IgD-negative memory B cell (primary cell): ENCODE measurements around the gene ELP5. TPM values are rescaled to one million over a fixed set of nuclear protein-coding genes. Genes with fewer than 3 reads are reported as not detected.
A peak's percentile ranks its signal among the peaks of the same experiment; 100 is the strongest.

Experiments used
- H3K27ac Mint-ChIP-seq, 3 donors: one replicate each; pipeline ENCODE4 v1.8.0; 2020 to 2022; ENCODE audit warnings: mild to moderate bottlenecking in 3 of 3, mixed read lengths in 3 of 3, moderate library complexity in 1 of 3
- H3K27me3 Mint-ChIP-seq: one replicate; pipeline ENCODE4 v1.8.0; 2021; ENCODE audit warnings: mixed read lengths
- H3K36me3 Mint-ChIP-seq: one replicate; pipeline ENCODE4 v1.8.0; 2020; ENCODE audit warnings: mild to moderate bottlenecking, mixed read lengths
- H3K4me1 Mint-ChIP-seq, 3 donors: one replicate each; pipeline ENCODE4 v1.8.0; 2020 to 2022; ENCODE audit warnings: mixed read lengths in 3 of 3, mild to moderate bottlenecking in 1 of 3
- H3K4me3 Mint-ChIP-seq, 4 donors: one replicate each; pipeline ENCODE4 v1.8.0; 2020 to 2022; ENCODE audit warnings: mild to moderate bottlenecking in 4 of 4, mixed read lengths in 4 of 4, moderate library complexity in 3 of 4
- H3K9me3 Mint-ChIP-seq, 3 donors: one replicate each; pipeline ENCODE4 v1.8.0; 2020 to 2021; ENCODE audit warnings: mixed read lengths in 3 of 3, mild to moderate bottlenecking in 1 of 3
- polyA plus RNA-seq: library from polyadenylated mRNA; unstranded; fragments of 300-500 nt; fragmentation: Illumina TruSeq; gene quantifications from one replicate; pipeline ENCODE4 v1.2.3, GENCODE V29; 2021

Gene ELP5, protein sequence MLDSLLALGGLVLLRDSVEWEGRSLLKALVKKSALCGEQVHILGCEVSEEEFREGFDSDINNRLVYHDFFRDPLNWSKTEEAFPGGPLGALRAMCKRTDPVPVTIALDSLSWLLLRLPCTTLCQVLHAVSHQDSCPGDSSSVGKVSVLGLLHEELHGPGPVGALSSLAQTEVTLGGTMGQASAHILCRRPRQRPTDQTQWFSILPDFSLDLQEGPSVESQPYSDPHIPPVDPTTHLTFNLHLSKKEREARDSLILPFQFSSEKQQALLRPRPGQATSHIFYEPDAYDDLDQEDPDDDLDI
- 86.8 TPM for polyA plus RNA-seq

DNA sequence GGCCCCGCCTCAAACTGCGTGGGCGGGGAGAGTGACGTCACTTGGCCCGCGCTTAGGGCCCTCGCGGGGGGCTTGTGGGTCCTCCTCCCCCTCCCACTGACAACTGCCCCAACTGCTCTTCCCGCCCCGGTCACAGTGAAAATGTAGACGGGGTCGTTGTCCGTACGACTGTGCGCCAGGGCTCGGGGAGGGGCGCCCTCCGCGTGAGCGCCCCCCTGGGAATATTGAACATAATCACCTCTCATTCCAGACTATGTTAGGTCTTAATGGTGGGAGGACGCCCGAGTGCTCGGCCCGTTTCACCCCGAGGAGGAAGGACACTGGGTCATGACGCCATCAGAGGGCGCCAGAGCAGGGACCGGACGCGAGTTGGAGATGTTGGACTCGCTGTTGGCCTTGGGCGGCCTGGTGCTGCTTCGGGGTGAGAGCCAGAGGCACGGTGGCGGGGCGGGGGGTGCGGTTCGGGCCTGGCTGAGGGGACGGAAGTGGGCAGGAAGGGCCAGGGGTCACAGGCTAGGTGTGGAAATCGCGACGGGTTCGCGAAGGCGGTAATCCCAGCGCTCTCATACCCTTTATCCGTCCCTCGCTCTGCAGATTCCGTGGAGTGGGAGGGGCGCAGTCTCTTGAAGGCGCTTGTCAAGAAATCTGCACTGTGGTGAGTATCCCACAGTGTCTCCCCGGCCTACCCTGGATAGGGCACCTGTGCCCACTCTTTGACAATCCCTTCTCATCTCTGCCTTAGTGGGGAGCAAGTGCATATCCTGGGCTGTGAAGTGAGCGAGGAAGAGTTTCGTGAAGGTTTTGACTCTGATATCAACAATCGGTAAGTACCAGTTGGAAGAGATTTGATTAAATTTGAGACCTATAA, at the start of gene ELP5:
TSS of gene ELP5 (plus strand) at position 40 of the 868 bp plus-strand sequence. CDS start at position 376, 336 bp downstream.
- H3K36me3 Mint-ChIP-seq: peaks cover 2% of the 10 kb centered on the region
- H3K27ac Mint-ChIP-seq: peak within 1 kb of the TSS; percentile 99 to 100 (median 99)
- peaks cover 3% of the 10 kb centered on the region for H3K27me3 Mint-ChIP-seq
- peak within 1 kb of the TSS; percentile 95 to 99 (median 96) for H3K4me3 Mint-ChIP-seq
- peaks cover 27 to 31% (median 29%) of the 10 kb centered on the region in 3 donors for H3K4me1 Mint-ChIP-seq
- no peaks in the 10 kb centered on the region for H3K9me3 Mint-ChIP-seq

DNA sequence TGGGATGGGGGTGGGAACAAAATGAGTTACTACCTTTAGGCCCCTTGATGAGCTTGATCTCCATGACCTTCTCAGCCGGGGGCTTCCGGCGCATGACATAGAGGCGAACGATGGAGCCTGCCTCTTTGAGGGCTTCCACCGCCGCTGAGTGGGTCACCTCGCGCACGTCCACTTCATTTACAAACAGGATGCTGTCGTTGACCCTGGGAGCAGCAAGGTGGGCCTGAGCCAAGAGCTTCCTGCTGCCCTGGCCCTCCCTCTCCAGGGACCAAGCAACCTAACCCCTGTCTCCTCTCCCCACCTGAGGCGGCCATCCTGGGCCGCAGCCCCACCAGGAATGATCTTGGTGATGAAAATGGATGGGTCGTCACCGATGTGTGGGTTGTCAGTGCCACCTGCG, 48.6 kb upstream of the ELP5 start:
- H3K27ac Mint-ChIP-seq: peak overlapping the region; percentile 46 to 95 (median 94)
- peaks cover 17 to 18% (median 18%) of the 10 kb centered on the region in 3 donors for H3K4me1 Mint-ChIP-seq
- no peaks in the 10 kb centered on the region for H3K9me3 Mint-ChIP-seq
- H3K27me3 Mint-ChIP-seq: no peaks in the 10 kb centered on the region
- H3K36me3 Mint-ChIP-seq: peaks cover 2% of the 10 kb centered on the region
- H3K4me3 Mint-ChIP-seq: peak overlapping the region in 3 of 4 donors; percentile 3 to 39 (median 16)

DNA sequence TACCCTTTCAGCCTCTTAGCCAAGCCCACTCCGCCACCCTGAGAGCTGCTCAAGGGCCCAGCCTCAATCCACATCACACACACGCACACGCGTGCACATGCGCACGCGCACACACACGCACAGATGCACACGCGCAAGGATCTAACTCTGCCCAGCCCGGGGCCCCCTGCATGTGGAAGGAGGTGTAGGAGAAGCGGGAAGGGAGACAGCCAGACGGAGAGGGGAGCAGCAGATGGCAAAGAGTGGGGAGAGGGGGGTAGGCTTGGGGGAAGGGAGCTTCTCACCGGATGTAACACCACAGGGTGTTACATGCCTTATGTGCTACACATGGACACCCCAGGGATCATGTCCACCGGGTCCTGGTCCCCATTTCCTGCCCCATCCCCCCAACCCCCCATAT, 47.7 kb upstream of the ELP5 start:
- Mint-ChIP-seq H3K27me3 (no peaks in the 10 kb centered on the region), H3K4me1 (peaks cover 17 to 18% (median 18%) of the 10 kb centered on the region in 3 donors), H3K9me3 (no peaks in the 10 kb centered on the region), H3K36me3 (peaks cover 2% of the 10 kb centered on the region), H3K4me3 (peak overlapping the region; percentile 84 to 97 (median 90)), H3K27ac (peak overlapping the region; percentile 92 to 98 (median 98))

DNA sequence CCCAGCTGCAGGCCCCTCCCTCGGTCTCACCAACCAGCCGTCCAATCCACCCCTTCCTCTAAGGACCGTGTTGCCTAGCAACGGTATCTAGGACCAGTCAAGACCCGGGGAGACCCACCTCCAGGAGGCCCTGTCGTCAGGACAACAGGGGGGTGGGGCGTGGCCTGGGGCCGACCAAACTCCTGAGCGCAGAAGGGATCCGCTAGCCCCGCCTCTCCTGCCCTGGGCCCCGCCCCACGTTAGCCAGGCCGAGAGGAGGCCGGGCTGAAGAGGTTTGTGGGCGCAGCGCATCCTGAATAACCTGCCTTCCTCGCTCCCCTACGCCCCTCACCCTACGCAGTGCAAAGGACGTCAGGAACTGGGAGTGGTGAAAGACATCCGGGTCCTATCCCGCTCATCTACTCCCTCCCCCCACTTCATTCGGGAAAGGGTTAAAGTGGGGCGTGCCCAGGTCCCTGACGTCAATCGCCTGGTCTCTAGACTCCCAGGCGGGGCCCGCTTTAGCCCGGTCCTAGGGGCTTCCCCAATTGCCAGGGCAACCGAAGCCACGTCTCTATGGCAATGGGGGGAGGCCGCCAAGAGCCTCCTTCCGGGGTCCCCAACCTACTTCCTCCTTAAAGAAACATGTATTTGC, 47.1 kb upstream of the ELP5 start:
- Mint-ChIP-seq H3K9me3 (no peaks in the 10 kb centered on the region), H3K27ac (peak overlapping the region; percentile 92 to 98 (median 98)), H3K4me1 (peaks cover 17 to 18% (median 18%) of the 10 kb centered on the region in 3 donors), H3K4me3 (peak overlapping the region; percentile 84 to 97 (median 90)), H3K36me3 (peaks cover 2% of the 10 kb centered on the region), H3K27me3 (no peaks in the 10 kb centered on the region)

DNA sequence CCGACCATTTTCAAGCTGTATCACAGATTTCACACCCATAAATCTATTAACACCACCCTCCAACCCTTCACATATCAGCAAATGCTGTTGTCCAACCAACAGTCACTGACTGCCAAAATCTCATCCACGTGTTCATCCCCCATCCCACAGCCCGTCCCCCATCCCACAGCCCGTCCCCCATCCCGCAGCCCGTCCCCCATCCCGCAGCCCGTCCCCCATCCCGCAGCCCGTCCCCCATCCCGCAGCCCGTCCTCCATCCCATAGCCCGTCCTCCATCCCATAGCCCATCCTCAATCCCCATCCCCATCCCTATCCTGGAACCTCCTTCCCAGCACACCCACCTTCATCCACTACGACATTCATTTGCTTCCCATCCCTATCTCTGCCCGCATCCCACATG, 46.5 kb upstream of the ELP5 start:
- H3K36me3 Mint-ChIP-seq: peaks cover 2% of the 10 kb centered on the region
- H3K27me3 Mint-ChIP-seq: no peaks in the 10 kb centered on the region
- H3K27ac Mint-ChIP-seq: peak overlapping the region; percentile 92 to 98 (median 98)
- H3K9me3 Mint-ChIP-seq: no peaks in the 10 kb centered on the region
- peak overlapping the region; percentile 84 to 97 (median 90) for H3K4me3 Mint-ChIP-seq
- peaks cover 17 to 18% (median 18%) of the 10 kb centered on the region in 3 donors for H3K4me1 Mint-ChIP-seq

DNA sequence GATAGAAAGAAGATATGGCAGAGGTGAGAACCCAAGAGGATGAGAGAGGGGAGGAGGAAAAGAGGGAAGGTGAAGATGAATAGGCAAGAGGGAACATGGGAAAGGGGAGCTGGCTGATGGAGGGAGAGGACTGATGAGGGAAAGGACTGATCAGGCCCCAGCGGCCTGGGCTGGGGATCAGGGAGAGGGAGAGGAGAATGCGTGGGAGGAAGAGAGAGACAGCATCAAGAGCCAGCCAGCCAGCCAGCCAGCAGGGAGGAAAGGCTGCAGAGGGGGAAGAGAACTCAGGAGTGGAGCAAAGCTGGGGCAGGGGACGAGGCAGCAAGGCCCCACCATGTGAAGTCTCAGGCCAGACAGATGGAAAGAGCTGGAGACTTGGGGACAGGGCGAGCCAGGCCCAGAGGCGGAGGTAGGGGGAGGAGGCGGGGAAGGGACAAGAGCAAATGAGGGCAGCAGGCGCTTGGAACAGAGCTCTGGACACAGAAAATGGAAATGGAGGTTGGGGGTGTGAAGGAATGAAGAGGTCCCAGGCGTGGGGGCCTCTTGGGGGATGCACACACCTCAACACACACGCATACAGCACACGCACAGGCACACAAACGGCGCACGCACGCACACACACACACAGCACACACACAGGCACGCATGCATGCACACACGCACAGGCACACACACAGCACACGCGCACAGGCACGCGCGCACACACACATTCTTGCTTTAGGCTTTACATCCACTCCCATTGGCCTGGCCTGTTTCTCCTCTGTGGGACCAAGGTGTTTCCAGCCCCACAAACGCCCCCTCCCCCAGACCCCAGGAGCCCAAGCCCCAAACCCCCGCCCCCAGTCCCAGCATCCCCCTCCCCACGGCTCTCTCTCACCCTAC, 44.7 kb upstream of the ELP5 start:
- peak overlapping the region in 2 of 4 donors; percentile 28 to 40 for H3K4me3 Mint-ChIP-seq
- H3K9me3 Mint-ChIP-seq: no peaks in the 10 kb centered on the region

DNA sequence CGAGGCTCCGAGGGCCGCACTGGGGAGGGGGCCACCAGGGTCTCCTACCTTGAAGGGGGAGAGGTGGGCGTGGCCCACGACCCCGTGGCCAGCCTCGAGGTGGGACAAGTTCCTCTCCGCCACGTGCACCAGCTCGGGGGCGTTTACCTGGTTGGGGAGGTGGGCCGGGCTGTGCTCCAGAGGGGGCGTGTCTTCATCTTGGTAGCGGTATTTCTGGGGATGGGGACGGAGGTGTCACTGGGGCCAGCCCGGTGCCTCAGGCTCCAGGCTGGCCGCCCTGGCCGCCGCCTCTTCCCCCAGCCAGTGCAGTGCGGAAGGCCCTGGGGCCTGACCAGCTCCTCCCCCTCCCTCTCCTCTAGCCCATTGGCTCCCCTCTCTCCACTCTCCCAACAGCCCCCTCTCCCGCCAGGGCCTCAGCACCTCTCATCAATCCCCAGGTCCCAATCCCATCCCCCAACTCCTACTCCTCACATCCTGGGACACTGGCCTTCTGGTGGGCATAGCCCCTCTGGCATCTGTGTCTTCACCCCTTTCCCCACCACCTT, 43.9 kb upstream of the ELP5 start:
- Mint-ChIP-seq H3K9me3 (no peaks in the 10 kb centered on the region), H3K27ac (peak overlapping the region in 1 of 3 donors; percentile 26), H3K4me1 (peaks cover 18 to 21% (median 21%) of the 10 kb centered on the region in 3 donors), H3K27me3 (peaks cover 2% of the 10 kb centered on the region), H3K36me3 (peaks cover 2% of the 10 kb centered on the region), H3K4me3 (no peak overlapping the region)

More for the DNA sequence above, 44.7 kb upstream of the ELP5 start:
- Mint-ChIP-seq H3K4me1 (peaks cover 18 to 23% (median 21%) of the 10 kb centered on the region in 3 donors), H3K27me3 (peaks cover 2% of the 10 kb centered on the region), H3K27ac (peak overlapping the region in 2 of 3 donors; percentile 25 to 30), H3K36me3 (peaks cover 2% of the 10 kb centered on the region)

DNA sequence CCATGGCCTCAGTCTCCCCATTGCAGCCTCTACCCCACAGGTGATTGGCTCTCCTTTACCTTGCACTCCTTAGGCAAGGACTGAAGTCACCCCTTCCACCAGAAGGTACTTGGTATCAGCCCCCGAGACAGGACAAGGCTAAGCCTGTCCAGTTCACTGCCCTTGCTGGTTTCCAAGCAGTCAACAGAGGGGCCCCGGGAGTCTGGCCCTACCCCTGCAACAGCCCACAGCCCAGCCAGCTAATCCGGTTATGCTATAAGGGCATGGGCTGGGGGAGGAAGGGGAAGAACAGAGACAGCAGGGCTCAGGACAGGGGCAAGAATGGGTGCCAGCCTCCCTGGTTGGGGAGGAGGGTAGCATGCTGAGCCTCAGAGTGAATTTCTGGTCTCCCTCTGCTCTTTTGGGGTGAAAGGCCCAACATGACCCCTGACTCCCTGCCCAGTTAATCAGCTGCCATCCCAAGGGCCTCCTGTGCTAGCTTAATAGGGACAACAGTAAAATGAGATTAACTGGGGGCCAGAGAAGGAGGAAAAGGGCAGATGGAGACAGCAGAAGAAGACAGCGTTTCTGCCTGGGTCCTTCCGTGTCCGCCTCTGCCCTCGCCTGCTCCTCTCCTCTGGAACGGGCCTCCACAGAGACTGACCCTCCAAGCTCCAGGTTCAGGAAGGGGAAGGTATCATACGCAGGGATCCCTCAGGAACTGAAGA, 43.1 kb upstream of the ELP5 start:
- Mint-ChIP-seq H3K27me3 (peaks cover 3% of the 10 kb centered on the region), H3K4me1 (peaks cover 24 to 26% (median 25%) of the 10 kb centered on the region in 3 donors), H3K27ac (peak overlapping the region in 1 of 3 donors; percentile 26), H3K36me3 (peaks cover 2% of the 10 kb centered on the region), H3K9me3 (no peaks in the 10 kb centered on the region), H3K4me3 (peak overlapping the region in 2 of 4 donors; percentile 45 to 52)

DNA sequence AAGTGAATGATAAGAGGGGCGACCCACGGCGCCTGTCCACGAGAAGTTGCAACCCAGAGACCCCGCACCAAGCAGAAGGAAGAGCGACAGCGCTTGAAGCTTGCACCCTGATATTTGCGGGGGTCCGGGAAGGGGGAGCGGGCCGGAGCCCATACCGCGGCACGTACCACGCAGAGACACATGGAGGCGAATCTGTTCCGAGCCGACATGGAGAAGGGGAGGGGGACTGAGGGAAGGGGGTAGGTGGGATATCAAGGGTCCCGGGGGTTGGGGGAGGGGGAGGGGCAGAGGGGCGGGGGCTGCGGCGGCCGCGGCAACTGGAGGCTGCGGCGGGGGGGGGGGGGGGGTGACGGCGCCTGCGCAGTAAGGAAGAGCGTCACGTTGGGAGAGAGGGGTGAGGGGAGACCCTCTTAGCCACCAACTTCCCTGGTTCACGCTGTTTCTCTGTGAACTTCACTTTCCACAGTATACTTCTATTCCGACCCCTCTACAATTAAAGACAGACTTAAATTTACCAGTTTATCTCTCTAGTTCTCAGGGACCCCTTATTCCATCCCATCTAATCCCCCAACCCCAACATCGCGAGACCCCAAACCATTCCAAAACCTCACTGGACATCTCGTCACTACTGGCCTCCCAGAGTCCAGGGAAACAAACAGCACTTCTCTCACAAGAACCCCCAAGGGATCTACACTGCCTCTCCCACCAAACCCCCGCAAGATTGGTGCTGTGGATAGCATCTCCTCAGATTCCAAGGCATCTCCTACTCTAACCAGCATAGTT, 40.3 kb upstream of the ELP5 start:
- peaks cover 14 to 22% (median 16%) of the 10 kb centered on the region in 3 donors for H3K4me1 Mint-ChIP-seq
- no peaks in the 10 kb centered on the region for H3K9me3 Mint-ChIP-seq
- peak overlapping the region in 1 of 3 donors; percentile 89 for H3K27ac Mint-ChIP-seq
- H3K4me3 Mint-ChIP-seq: peak overlapping the region in 1 of 4 donors; percentile 76
- H3K27me3 Mint-ChIP-seq: peaks cover 6% of the 10 kb centered on the region
- no peaks in the 10 kb centered on the region for H3K36me3 Mint-ChIP-seq

DNA sequence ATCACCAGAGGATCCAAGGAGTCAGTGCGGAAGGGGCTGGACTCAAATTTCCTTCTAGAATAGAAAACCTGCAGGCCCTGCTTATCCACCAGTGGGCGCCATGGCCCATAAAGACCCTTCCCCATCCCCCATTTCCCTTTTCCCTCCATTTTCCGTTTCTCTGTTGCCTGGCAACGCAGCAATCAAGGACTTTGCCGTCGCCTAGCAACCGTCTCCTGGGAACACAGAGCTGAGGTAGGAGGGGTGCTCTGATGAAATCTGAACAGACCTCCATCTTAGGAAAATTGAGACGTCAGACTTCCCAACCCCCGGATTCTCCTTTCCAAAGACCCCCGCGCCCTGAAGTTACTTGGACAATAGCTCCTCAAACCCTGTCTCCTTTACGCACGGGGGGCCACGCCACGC, 38.1 kb upstream of the ELP5 start:
- H3K27ac Mint-ChIP-seq: peak overlapping the region; percentile 98 to 99 (median 98)
- H3K36me3 Mint-ChIP-seq: no peaks in the 10 kb centered on the region
- H3K4me1 Mint-ChIP-seq: peaks cover 14 to 30% (median 21%) of the 10 kb centered on the region in 3 donors
- peaks cover 7% of the 10 kb centered on the region for H3K27me3 Mint-ChIP-seq
- H3K9me3 Mint-ChIP-seq: no peaks in the 10 kb centered on the region
- peak overlapping the region; percentile 92 to 96 (median 94) for H3K4me3 Mint-ChIP-seq

DNA sequence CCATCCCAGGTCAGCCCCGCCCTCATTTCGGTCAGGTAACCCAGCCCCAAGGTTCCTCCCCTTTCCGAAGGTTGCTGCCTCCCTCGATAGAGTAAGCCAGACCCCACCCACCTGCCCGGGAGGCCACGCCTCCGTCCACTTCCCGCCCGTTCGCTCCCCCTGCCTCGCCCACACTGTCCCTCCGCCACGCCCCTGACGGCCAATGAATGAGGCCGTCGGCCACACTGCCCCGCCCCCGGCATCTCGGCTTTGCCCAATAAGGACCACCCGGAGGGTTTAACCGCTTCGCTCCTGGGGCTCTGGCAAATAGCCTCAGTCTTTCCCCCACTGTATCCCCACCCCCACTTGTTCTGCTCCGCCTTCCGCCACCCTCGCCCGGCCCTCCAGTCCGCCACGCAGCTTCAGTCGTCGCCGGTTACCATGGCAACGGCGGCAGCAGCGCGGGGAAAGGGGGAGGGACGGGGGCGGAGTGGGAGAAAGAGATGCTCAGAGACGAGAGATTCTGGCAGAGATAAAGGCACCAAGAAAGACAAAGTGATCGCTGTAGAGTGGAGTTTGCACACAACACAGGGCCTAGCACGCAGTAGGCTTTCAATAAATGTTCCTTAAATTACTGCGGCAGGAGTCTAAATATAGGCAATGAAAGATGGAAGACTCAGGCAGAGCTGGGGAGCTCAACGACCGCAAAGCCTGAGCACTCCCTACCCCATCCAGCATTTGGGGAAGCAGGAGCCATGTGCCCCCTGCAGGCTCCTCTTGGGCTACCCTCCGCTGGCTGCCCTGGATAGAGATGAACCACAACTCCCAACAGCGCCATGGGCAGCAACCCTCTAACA, 37.5 kb upstream of the ELP5 start:
- no peaks in the 10 kb centered on the region for H3K9me3 Mint-ChIP-seq
- H3K27me3 Mint-ChIP-seq: peaks cover 8% of the 10 kb centered on the region
- H3K4me1 Mint-ChIP-seq: peaks cover 16 to 34% (median 26%) of the 10 kb centered on the region in 3 donors

DNA sequence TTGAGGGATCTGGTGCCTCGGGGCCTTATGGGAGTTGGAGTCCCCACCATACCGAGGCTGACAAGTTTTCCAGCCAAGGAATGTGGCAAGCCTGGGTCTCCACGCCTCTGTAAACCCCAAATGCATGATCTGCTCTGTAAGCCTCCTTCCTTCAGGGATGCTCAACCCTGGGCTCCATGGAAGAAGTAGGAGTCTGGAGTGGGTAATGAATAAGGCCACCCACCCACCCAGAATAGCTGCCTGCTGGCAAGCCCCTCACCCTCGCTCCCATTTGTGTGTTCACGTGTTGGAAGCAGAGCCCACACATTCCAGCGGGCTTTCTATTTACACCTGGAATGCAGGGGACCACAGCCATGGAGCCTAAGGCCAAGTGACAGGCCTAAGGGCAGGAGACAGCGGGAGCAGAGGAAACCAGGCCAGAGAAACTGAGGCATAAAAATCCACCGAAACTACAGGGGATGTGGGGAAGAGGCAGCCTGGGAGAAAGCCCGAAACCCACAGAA, 36.8 kb upstream of the ELP5 start:
- Mint-ChIP-seq H3K27me3 (peaks cover 9% of the 10 kb centered on the region), H3K4me1 (peaks cover 19 to 36% (median 28%) of the 10 kb centered on the region in 3 donors), H3K27ac (peak overlapping the region; percentile 98 to 99 (median 98)), H3K4me3 (peak overlapping the region; percentile 92 to 96 (median 94)), H3K36me3 (no peaks in the 10 kb centered on the region), H3K9me3 (no peaks in the 10 kb centered on the region)

More for the DNA sequence above, 37.5 kb upstream of the ELP5 start:
- H3K4me3 Mint-ChIP-seq: peak overlapping the region; percentile 92 to 96 (median 94)
- H3K27ac Mint-ChIP-seq: peak overlapping the region; percentile 98 to 99 (median 98)
- H3K36me3 Mint-ChIP-seq: no peaks in the 10 kb centered on the region
